Bronchial smooth muscle cell (primary cell): ENCODE data around the gene NEAT1. TPM values are rescaled to one million over a fixed set of nuclear protein-coding genes. Genes with fewer than 3 reads are reported as not detected.

Experiments
- total RNA-seq: library from RNA; depleted of rRNA; stranded (reverse); fragments of >200 nt; gene quantifications from 2 replicates; pipeline ENCODE4 v1.2.1, GENCODE V29; 2014

The NEAT1 gene
- total RNA-seq = 338 and 347 TPM in 2 replicates

GRCh38 chr11:65422633-65423515, at the start of gene NEAT1:
NEAT1 (plus strand) TSS chr11:65422798.

GRCh38 chr11:65382033-65382803, 40.4 kb upstream of the NEAT1 start, which contains the start of gene SLC25A45:
SLC25A45 (minus strand) TSS chr11:65382646; CDS start chr11:65381951, 695 bp downstream.

GRCh38 chr11:65386307-65387140, 36.1 kb upstream of the NEAT1 start, which contains the start of gene FRMD8:
FRMD8 (plus strand) TSS chr11:65386637; CDS start chr11:65387037, 400 bp downstream.

Other genes starting within 250 kb of the NEAT1 start
- gene CAPN1, start 240.9 kb upstream of the NEAT1 start, total RNA-seq = 64.3 and 93.6 TPM in 2 replicates
- 0.69 and 3.5 TPM in 2 replicates for gene POLA2, start 160.8 kb upstream of the NEAT1 start, total RNA-seq
- 15.6 and 33.7 TPM in 2 replicates for gene CDC42EP2, start 107.9 kb upstream of the NEAT1 start, total RNA-seq
- gene DPF2, start 88.9 kb upstream of the NEAT1 start, total RNA-seq = 25.0 and 27.0 TPM in 2 replicates
- gene TIGD3, start 68.0 kb upstream of the NEAT1 start, total RNA-seq = under 0.01 TPM in 2 replicates
- 0.77 and 0.95 TPM in 2 replicates for gene SLC25A45, start 40.2 kb upstream of the NEAT1 start, total RNA-seq
- 17.2 and 23.9 TPM in 2 replicates for gene FRMD8, start 36.2 kb upstream of the NEAT1 start, total RNA-seq
- 7,849 and 17,081 TPM in 2 replicates for gene MALAT1, start 76.2 kb downstream of the NEAT1 start, total RNA-seq
- gene SCYL1, start 102.3 kb downstream of the NEAT1 start, total RNA-seq = 69.7 and 74.6 TPM in 2 replicates
- 44.6 and 50.3 TPM in 2 replicates for gene LTBP3, start 135.6 kb downstream of the NEAT1 start, total RNA-seq
- gene ZNRD2, start 147.7 kb downstream of the NEAT1 start, total RNA-seq = 28.4 and 29.9 TPM in 2 replicates
- gene FAM89B, start 149.7 kb downstream of the NEAT1 start, total RNA-seq = 12.4 and 13.2 TPM in 2 replicates
- 34.9 and 59.4 TPM in 2 replicates for gene EHBP1L1, start 153.3 kb downstream of the NEAT1 start, total RNA-seq
- 0.09 and 0.16 TPM in 2 replicates for gene KCNK7, start 173.0 kb downstream of the NEAT1 start, total RNA-seq
- 15.2 and 17.5 TPM in 2 replicates for gene MAP3K11, start 191.4 kb downstream of the NEAT1 start, total RNA-seq
- 8.8 and 10.0 TPM in 2 replicates for gene PCNX3, start 193.0 kb downstream of the NEAT1 start, total RNA-seq
- gene SIPA1, start 215.3 kb downstream of the NEAT1 start, total RNA-seq = 12.5 and 14.5 TPM in 2 replicates
- gene RELA, start 240.1 kb downstream of the NEAT1 start, total RNA-seq = 13.4 and 17.4 TPM in 2 replicates